ENCODE data around the gene LILRB3.
"Not testable (repeated sequence)": the region's sequence is repeated elsewhere in the genome, so short reads cannot be mapped to it uniquely, and the experiment has no call there.

LILRB3 gene

GRCh38 chr19:54208784-54209057 is 14.1 kb downstream of the LILRB3 start:
- no peak for TF ChIP-seq CTCF (IDR thresholded peaks at IDR 0.05; ENCODE audit: borderline replicate concordance, insufficient read depth, low read depth, low read length)
- H3K4me3 ChIP-seq (ENCODE audit: low read depth, low read length): no peak overlapping the region

- no peak for TF ChIP-seq CTCF (IDR thresholded peaks at IDR 0.05; ENCODE audit: borderline replicate concordance, insufficient read depth, low read depth, low read length)
- no peak overlapping the region for H3K4me3 ChIP-seq (ENCODE audit: low read depth, low read length)
Measured at GRCh38 chr19:54207983-54208783, 14.6 kb downstream of the LILRB3 start.

GRCh38 chr19:54207676-54207982 is 15.2 kb downstream of the LILRB3 start:
- no peak for TF ChIP-seq CTCF (IDR thresholded peaks at IDR 0.05; ENCODE audit: borderline replicate concordance, insufficient read depth, low read depth, low read length)
- H3K4me3 ChIP-seq (ENCODE audit: low read depth, low read length): no peak overlapping the region

GRCh38 chr19:54207193-54207592 is 15.6 kb downstream of the LILRB3 start:
- not testable (repeated sequence) for H3K4me3 ChIP-seq (ENCODE audit: low read depth, low read length)

- no peak for TF ChIP-seq CTCF (IDR thresholded peaks at IDR 0.05; ENCODE audit: borderline replicate concordance, insufficient read depth, low read depth, low read length)
- no peak overlapping the region for H3K4me3 ChIP-seq (ENCODE audit: low read depth, low read length)
Measured at GRCh38 chr19:54206831-54207177, 16.0 kb downstream of the LILRB3 start.

GRCh38 chr19:54206030-54206830 is 16.6 kb downstream of the LILRB3 start:
- no peak for TF ChIP-seq CTCF (IDR thresholded peaks at IDR 0.05; ENCODE audit: borderline replicate concordance, insufficient read depth, low read depth, low read length)
- H3K4me3 ChIP-seq (ENCODE audit: low read depth, low read length): no peak overlapping the region

- TF ChIP-seq CTCF (IDR thresholded peaks at IDR 0.05; ENCODE audit: borderline replicate concordance, insufficient read depth, low read depth, low read length): no peak
- H3K4me3 ChIP-seq (ENCODE audit: low read depth, low read length): no peak overlapping the region
Measured at GRCh38 chr19:54204767-54205468, 17.9 kb downstream of the LILRB3 start.

Measured in GM12875 (cell line).